OCI-LY1 (cell line): ENCODE results near the gene SDCCAG8.

ENCODE experiments used
- H2AFZ ChIP-seq: fragments of 200-600 bp; sonication (generic), shearing (Covaris generic); 2 replicates; pipeline ENCODE4 v1.6.0; 2014; ENCODE audit warnings: antibody characterized with exemption, mild to moderate bottlenecking, low read length
- H3F3A ChIP-seq: fragments of 200-600 bp; sonication (generic), shearing (Covaris generic); 2 replicates; pipeline ENCODE4 v1.6.0; 2014; ENCODE audit warnings: mild to moderate bottlenecking, antibody characterized with exemption, low read length, moderate library complexity; ENCODE audit not compliant: insufficient read depth
- H3K27ac ChIP-seq: fragments of 200-600 bp; sonication (generic); 2 replicates; pipeline ENCODE4 v1.5.1; 2014; ENCODE audit warnings: low read length, mixed run types, mild to moderate bottlenecking, low read depth; ENCODE audit not compliant: poor library complexity, severe bottlenecking
- H3K27me3 ChIP-seq: fragments of 200-600 bp; sonication (generic); 2 replicates; pipeline ENCODE4 v1.6.0; 2014; ENCODE audit warnings: antibody characterized with exemption, mild to moderate bottlenecking, low read length, moderate library complexity; ENCODE audit not compliant: insufficient read depth
- H3K36me3 ChIP-seq: fragments of 200-600 bp; sonication (generic); 2 replicates; pipeline ENCODE4 v1.6.1; 2014; ENCODE audit warnings: mild to moderate bottlenecking, antibody characterized with exemption, low read length, moderate library complexity, mixed read lengths; ENCODE audit not compliant: insufficient read depth
- H3K4me1 ChIP-seq: fragments of 200-600 bp; sonication (generic); 2 replicates; pipeline ENCODE4 v1.5.1; 2014; ENCODE audit warnings: mild to moderate bottlenecking, low read length, moderate library complexity; ENCODE audit not compliant: insufficient read depth, severe bottlenecking
- H3K4me2 ChIP-seq: fragments of 200-600 bp; sonication (generic), shearing (Covaris generic); 2 replicates; pipeline ENCODE4 v1.6.1; 2014; ENCODE audit warnings: low read length
- H3K4me3 ChIP-seq: fragments of 200-600 bp; sonication (generic); 2 replicates; pipeline ENCODE4 v1.5.1; 2014; ENCODE audit warnings: low read length, low read depth, mild to moderate bottlenecking, mixed read lengths; ENCODE audit not compliant: poor library complexity, severe bottlenecking
- H3K79me2 ChIP-seq: fragments of 200-600 bp; shearing (Covaris generic); 2 replicates; pipeline ENCODE4 v1.6.1; 2016; ENCODE audit warnings: mixed run types, low read length, mixed read lengths; ENCODE audit not compliant: insufficient read depth
- H3K9ac ChIP-seq: fragments of 200-600 bp; sonication (generic), shearing (Covaris generic); 2 replicates; pipeline ENCODE4 v1.6.1; 2014; ENCODE audit warnings: mild to moderate bottlenecking, low read length, mixed read lengths
- H3K9me2 ChIP-seq: fragments of 200-600 bp; sonication (generic), shearing (Covaris generic); 2 replicates; pipeline ENCODE4 v1.6.1; 2014; ENCODE audit warnings: low read depth, mild to moderate bottlenecking, low read length, mixed read lengths
- H3K9me3 ChIP-seq: fragments of 200-600 bp; shearing (Covaris generic); 2 replicates; pipeline ENCODE4 v1.6.1; 2014; ENCODE audit warnings: low read length, mixed read lengths
- H4K20me1 ChIP-seq: fragments of 200-600 bp; sonication (generic), shearing (Covaris generic); 2 replicates; pipeline ENCODE4 v1.6.0; 2016; ENCODE audit warnings: mild to moderate bottlenecking, low read length; ENCODE audit not compliant: insufficient read depth
- EZH2 ChIP-seq: fragments of 200-600 bp; sonication (generic), shearing (Covaris generic); IDR thresholded peaks from 2 replicates; pipeline ENCODE4 v1.8.0; 2017; ENCODE audit warnings: borderline replicate concordance, mixed run types, mild to moderate bottlenecking, antibody characterized with exemption, low read length, moderate library complexity, mixed read lengths
- TF ChIP-seq, protein P1 (sequence below): fragments of 200-600 bp; sonication (generic), shearing (Covaris generic); IDR thresholded peaks from 2 replicates; pipeline ENCODE4 v1.5.1; 2017; ENCODE audit warnings: mild to moderate bottlenecking, antibody characterized with exemption, low read length, moderate library complexity, mixed read lengths

SDCCAG8 gene

GRCh38 chr1:243438146-243438545 lies 182.3 kb downstream of the SDCCAG8 start:
- Histone ChIP-seq H2AFZ (no peak overlapping the region), H3K27ac (no peak overlapping the region)

DNA sequence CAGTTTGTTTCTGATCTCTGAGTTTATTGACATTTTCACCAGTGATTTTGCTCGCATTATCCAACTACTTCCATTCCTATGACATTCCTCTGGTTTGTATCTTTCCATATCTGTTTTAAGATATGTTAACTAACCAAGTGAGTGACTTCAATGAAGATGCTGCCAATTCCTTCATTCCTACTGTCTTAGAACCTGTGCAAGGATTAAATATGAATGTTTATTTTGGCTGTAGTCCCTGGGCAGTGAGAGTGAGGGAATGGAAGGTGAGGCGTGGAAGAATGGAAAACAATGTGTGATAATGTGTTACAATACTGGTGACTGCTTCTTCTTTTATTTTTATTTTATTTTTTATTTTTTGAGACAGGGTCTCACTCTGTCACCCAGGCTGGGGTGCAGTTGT lies 183.0 kb downstream of the SDCCAG8 start:
- Histone ChIP-seq H3K79me2 (no peaks in the 10 kb centered on the region), H3F3A (no peaks in the 10 kb centered on the region), H2AFZ (no peak overlapping the region), H4K20me1 (no peaks in the 10 kb centered on the region), H3K9ac (no peak overlapping the region), H3K27ac (no peak overlapping the region), H3K4me2 (no peak overlapping the region), H3K27me3 (no peaks in the 10 kb centered on the region), H3K36me3 (no peaks in the 10 kb centered on the region), H3K9me3 (no peaks in the 10 kb centered on the region), H3K4me1 (peaks cover 8% of the 10 kb centered on the region), H3K9me2 (no peaks in the 10 kb centered on the region), H3K4me3 (no peak overlapping the region)
- no peak for TF ChIP-seq EZH2
- TF ChIP-seq, protein P1, sequence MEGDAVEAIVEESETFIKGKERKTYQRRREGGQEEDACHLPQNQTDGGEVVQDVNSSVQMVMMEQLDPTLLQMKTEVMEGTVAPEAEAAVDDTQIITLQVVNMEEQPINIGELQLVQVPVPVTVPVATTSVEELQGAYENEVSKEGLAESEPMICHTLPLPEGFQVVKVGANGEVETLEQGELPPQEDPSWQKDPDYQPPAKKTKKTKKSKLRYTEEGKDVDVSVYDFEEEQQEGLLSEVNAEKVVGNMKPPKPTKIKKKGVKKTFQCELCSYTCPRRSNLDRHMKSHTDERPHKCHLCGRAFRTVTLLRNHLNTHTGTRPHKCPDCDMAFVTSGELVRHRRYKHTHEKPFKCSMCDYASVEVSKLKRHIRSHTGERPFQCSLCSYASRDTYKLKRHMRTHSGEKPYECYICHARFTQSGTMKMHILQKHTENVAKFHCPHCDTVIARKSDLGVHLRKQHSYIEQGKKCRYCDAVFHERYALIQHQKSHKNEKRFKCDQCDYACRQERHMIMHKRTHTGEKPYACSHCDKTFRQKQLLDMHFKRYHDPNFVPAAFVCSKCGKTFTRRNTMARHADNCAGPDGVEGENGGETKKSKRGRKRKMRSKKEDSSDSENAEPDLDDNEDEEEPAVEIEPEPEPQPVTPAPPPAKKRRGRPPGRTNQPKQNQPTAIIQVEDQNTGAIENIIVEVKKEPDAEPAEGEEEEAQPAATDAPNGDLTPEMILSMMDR: no peak

More at GRCh38 chr1:243438146-243438545, 182.3 kb downstream of the SDCCAG8 start:
- no peak overlapping the region for H3K9ac ChIP-seq
- TF ChIP-seq, protein P1: no peak
- no peak for TF ChIP-seq EZH2
- no peaks in the 10 kb centered on the region for H3K79me2 ChIP-seq
- H3K4me3 ChIP-seq: no peak overlapping the region
- no peaks in the 10 kb centered on the region for H3K9me2 ChIP-seq
- no peaks in the 10 kb centered on the region for H3F3A ChIP-seq
- no peaks in the 10 kb centered on the region for H3K27me3 ChIP-seq
- no peaks in the 10 kb centered on the region for H3K9me3 ChIP-seq
- peaks cover 1% of the 10 kb centered on the region for H3K4me1 ChIP-seq
- H3K4me2 ChIP-seq: no peak overlapping the region
- no peaks in the 10 kb centered on the region for H4K20me1 ChIP-seq
- H3K36me3 ChIP-seq: no peaks in the 10 kb centered on the region

DNA sequence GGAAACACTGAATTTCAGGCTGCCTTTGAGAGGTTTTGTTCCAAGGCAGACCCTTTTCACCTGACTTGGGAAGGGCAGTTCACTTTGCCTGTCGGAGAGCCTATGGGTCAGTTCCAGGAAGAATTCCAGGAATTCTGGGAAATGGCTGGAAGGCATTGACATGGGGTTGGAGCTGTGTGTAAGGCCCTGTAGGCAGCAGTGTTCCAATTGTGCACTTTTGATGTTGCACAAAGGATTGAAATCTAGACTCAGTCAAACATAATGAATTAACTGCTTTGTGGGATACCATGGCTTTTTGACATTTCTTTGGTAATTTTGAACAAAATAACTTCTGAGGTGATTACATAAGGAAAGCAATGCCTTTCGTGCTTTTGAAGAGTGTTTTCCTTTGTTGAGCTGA lies 184.6 kb downstream of the SDCCAG8 start:
- Histone ChIP-seq H3K27me3 (no peaks in the 10 kb centered on the region), H4K20me1 (no peaks in the 10 kb centered on the region), H3K4me2 (no peak overlapping the region), H3K9ac (no peak overlapping the region), H3F3A (no peaks in the 10 kb centered on the region), H3K27ac (no peak overlapping the region), H3K79me2 (no peaks in the 10 kb centered on the region), H3K4me1 (peaks cover 9% of the 10 kb centered on the region), H3K9me3 (no peaks in the 10 kb centered on the region), H3K36me3 (no peaks in the 10 kb centered on the region), H3K9me2 (no peaks in the 10 kb centered on the region), H3K4me3 (no peak overlapping the region), H2AFZ (no peak overlapping the region)
- TF ChIP-seq, protein P1: no peak
- TF ChIP-seq EZH2: no peak
